Spleen (tissue), 7 donors: ENCODE measurements around the gene ARL2BP.

Experiments
- CTCF ChIP-seq, 11 experiments: fragments of 200-600 bp in 7 of 11; fragments of 450-650 bp in 4 of 11; sonication (generic) in 4 of 11; IDR thresholded peaks in 8 of 11; conservative IDR thresholded peaks in 3 of 11; 1 replicate in 7 of 11; 2 replicates in 4 of 11; pipeline versions ENCODE4 v1.4.0 to v1.8.0; 2016 to 2021; ENCODE audit warnings: antibody characterized with exemption in 11 of 11, inconsistent platforms in 4 of 11, mild to moderate bottlenecking in 1 of 11
- POLR2A ChIP-seq, 3 donors: fragments of 450-650 bp; IDR thresholded peaks; one replicate each; pipeline ENCODE4 v1.5.1; 2017; ENCODE audit warnings: antibody characterized with exemption in 3 of 3, mild to moderate bottlenecking in 1 of 3
- POLR2AphosphoS5 ChIP-seq, 3 donors: sonication (generic); formaldehyde crosslinking; IDR thresholded peaks; one replicate each; pipeline ENCODE4 v1.5.1; 2017; ENCODE audit warnings: antibody characterized with exemption in 3 of 3
- donor health status: DM: no; HTN: no; CAD: no; lungs with moderate emphysema.
- donor health status: DM: no; HTN: no; CAD: no.
- donor health status: DM: no; HTN: no; CAD: no.

GRCh38 chr16:57256601-57257395, 11.7 kb downstream of the ARL2BP start:
- no peak for TF ChIP-seq CTCF (IDR thresholded peaks at IDR 0.05 in 8 of 11, conservative IDR thresholded peaks at IDR 0.05 in 3 of 11)
- TF ChIP-seq POLR2AphosphoS5 (IDR thresholded peaks at IDR 0.05) = no peak
- TF ChIP-seq POLR2A (IDR thresholded peaks at IDR 0.05) = no peak
